Spleen (tissue), 7 donors: ENCODE measurements around the gene BTLA.

ENCODE experiments used
- CTCF ChIP-seq, 11 experiments: fragments of 200-600 bp in 7 of 11; fragments of 450-650 bp in 4 of 11; sonication (generic) in 4 of 11; IDR thresholded peaks in 8 of 11; conservative IDR thresholded peaks in 3 of 11; 1 replicate in 7 of 11; 2 replicates in 4 of 11; pipeline versions ENCODE4 v1.4.0 to v1.8.0; 2016 to 2021; ENCODE audit warnings: antibody characterized with exemption in 11 of 11, inconsistent platforms in 4 of 11, mild to moderate bottlenecking in 1 of 11
- POLR2A ChIP-seq, 3 donors: fragments of 450-650 bp; IDR thresholded peaks; one replicate each; pipeline ENCODE4 v1.5.1; 2017; ENCODE audit warnings: antibody characterized with exemption in 3 of 3, mild to moderate bottlenecking in 1 of 3
- donor health status: DM: no; HTN: no; CAD: no; lungs with moderate emphysema.
- donor health status: DM: no; HTN: no; CAD: no.
- donor health status: DM: no; HTN: no; CAD: no.

- TF ChIP-seq POLR2A (IDR thresholded peaks at IDR 0.05): no peak
- TF ChIP-seq CTCF (IDR thresholded peaks at IDR 0.05 in 8 of 11, conservative IDR thresholded peaks at IDR 0.05 in 3 of 11): no peak
Observed at GRCh38 chr3:112469671-112470070, 29.6 kb downstream of the BTLA start.
